ENCODE results near the gene ARHGAP42.

The ARHGAP42 gene

DNA sequence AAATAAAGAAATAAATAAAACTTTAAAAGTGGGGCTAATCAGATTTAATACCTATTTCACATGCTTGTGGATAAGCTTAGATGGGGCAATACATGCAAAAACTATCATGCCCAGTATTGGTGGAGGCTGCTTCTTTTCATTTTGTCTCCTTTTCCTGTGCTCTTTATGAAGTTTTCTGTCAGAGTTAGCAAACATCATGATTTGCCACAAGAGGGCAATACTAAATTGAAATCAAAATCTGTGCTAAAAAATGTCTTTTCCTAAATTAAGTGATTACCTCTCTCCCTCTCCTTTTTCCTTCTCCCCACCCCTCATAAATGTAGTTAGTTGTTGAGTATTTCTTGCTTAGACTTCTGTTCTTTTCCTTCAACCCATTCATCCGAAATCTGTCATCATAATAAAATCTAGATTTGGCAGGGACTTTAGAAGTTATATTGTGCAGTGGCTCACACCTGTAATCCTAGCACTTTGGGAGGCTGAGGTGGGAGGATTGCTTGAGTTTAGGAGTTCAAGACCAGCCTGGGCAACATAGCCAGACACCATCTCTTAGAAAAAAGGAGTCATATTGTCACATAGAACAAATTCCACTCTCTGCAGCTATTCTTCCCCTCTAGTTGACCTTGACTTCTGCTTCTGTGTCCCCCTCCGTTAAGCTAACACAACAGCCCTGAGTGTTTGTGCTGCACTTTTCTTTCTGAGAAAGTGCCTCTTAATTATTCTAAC is 4.7 kb upstream of the ARHGAP42 start:
- DNase-seq, result no peak

DNA sequence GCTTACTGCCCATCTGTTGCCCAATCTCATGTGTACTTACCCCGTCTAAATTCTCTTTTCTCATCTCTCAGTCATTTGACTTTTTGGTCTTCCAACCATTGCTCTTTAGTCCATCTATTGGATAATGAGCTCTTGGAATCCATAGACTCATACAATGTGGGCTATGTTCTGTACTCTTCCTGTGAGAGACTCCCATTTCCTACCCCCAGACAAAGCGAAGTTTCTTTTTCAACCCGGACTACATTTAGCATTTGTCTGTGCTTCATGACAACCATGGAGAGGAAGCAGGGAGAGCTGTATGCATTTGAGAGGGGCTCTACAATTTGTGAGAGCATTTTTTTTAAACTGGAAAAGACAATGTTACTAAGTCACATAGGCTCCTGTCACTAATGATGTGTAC is 4.0 kb upstream of the ARHGAP42 start:
- DNase-seq, result no peak

DNA sequence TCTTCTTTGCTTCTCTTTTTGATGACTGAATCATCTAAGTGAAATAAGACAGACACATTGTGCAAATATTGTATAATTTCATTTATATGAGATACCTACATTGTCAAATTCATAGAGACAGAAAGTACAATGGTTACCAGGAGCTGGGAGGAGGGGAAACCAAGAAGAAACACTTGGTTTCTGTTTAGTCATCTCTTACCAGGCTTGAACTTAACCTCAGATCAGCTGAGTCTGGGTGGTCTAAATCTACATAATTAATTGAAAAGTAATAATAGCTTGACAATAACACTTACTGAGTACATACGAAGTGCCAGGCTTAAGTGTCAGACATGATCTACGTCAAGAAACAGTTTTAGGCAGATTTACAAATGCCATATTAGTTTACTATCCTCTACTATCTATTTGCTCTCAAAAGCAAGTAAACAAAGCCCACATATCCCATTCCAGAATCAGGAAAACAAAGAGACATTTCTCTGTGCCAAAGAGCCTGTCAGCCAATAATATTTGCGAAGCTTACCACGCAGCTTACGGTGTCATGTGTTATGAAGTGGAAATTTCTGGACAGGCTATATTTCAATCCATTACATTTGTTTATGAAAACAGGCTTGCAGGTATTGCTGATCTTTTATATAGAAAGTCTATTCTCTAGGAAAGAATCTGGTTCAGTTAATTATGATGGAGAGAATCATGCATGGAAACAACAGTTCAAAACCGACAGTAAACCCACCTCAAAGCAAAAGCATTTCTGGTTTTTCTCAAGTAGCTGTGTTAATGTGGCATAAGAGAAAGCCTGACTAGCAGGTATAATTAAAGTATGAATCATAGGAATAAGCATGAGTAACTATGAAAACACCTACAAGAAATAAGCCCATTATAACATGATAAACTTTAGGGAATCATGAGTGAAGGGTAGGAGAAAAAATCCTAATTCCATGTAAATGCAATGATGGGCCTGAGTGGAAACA is 2.7 kb upstream of the ARHGAP42 start:
- no peak for DNase-seq

DNA sequence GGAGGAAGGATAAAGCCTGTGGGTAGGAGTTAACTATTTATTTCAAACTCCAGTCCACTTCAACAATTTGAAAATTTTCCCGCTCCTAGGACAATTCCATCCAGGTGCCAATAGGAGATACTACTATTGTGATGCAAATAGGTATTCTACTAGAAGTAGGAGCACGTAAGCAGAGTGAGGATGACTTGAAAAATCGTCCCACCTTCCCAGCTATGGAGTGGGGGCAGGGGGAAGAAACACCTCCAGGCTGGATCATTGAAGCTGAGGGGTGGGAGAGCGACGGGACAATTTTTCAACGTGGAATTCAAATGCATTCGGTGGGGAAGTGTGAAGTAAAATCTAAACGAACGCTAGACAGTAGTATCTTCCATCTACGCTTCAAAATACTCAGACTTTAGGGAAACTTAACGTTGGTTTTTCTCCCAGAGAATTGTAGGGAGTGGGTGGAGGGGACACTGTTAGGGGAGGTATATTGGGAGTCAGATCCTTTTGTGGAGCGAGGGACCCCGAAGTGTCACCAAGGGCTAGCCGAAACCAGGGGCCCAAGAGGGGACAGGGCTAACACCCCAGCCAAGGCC is 523 bp upstream of the ARHGAP42 start:
- no peak for DNase-seq

DNA sequence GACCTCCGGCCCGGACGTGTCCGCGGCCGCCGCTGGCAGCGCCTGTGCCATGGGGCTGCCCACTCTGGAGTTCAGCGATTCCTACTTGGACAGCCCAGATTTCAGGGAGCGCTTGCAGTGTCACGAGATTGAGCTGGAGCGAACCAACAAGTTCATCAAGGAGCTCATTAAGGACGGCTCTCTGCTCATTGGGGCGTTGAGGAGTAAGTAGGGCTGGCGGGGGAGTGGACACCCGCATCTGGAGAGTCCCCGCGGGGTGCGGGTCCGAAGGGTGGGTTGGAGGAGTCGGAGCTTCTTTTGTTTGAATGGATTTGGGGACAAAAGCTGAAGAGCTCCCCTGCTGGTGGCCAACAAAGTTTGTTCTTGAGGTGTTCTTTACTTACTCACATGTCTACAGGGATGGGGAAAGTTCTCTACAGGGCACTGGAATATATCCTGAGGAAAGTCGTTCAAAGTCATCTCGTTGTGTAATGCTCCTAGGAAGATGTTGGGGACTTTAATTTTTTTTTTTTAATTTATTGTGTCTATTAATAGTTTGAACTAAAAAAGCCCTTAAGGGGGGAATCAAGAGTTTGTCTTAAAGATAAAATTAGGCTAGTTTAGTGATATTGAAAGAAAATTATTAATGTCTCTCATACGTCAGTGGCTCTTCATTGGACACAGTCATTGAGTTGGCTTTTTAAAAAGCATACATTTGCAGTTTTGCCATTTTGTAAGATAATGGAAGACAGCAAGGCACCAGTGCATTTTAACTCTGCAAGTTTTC is 725 bp downstream of the ARHGAP42 start:
- DNase-seq, result no peak

DNA sequence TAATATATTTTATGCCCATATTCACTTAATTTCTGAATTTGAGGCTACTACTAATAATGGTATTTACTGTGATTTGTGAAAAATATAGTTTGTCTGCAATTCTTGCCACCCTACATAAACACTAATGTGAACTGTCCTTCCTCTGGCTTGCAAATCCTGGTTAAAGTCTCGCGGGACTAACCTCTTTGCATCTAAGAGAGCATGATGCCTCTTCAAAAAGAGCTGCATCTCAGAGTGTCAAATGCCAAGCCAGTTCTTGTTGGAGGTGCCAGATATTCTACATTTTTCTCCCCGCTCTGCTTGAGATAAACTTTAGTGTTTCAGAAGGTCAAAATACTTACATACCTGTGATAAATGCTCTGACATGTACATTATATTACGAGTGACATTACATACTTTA is 2.1 kb downstream of the ARHGAP42 start:
- DNase-seq, result no peak

DNA sequence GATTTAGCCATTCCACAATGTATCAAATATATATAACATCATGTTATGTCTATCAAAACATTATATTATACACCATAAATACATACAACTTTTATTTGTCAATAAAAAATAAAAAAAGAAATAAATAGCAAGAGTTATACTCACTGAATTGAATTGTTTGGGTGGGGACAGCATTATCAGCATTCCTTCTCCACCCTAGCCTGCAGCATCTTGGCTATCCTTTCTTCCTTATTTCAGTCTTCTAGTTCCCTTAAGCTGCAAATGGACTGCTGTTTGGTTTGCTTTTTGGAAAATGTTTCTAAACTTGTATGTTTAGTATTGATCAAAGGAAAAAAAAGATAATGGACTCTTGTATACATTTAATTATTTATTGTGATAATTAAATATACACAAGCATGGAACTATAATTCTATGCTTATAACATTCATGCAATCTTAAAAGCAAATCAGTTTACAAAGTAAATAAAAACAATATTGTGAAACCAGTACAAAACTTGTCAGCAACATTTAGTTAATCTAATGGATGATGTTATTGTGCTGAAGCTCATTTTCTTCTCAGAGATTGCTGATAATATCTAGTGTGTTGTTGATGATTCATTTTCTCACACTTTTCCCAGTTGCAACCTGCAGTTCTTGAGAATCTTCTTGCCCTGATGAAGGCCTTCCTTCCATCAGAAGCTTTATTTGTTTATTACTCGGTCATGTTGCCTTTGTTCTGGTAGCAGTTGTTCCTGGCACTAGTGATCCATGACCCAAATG is 5.0 kb downstream of the ARHGAP42 start:
- DNase-seq, result no peak

DNA sequence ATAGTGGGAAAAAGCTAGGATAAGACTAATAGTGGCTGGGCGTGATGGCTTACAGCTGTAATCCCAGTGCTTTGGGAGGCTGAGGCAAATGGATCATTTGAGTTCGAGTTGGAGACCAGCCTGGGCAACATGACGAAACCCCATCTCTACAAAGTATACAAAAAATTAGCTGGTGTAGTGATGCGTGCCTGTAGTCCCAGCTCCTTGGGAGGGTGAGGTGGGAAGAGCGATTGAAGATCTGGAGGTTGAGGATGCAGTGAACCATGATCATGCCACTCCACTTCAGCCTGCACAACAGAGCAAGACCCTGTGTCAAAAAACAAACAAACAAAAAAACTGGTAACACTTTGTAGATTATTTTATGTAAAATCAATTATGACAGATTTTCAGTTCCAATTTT is 8.8 kb downstream of the ARHGAP42 start:
- DNase-seq, result no peak

DNA sequence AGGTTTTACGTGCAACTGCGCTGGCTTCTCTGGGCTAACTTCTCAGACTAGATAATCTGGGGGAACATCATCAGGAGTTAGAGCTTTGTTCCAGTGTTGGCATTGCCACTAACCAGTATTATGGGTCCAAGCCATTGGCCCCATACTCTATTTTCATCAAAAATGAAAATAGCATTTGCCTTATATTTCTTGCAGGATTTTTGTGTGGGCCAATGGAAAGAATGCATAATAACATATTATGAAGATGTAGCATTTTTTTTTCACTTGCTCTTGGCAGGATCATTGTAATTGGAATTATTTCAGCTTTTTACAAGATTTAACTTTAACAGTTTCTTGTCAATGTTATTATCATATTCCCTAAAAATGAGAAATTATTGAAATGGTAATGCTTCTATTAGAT is 16.1 kb downstream of the ARHGAP42 start:
- DNase-seq, result no peak

DNA sequence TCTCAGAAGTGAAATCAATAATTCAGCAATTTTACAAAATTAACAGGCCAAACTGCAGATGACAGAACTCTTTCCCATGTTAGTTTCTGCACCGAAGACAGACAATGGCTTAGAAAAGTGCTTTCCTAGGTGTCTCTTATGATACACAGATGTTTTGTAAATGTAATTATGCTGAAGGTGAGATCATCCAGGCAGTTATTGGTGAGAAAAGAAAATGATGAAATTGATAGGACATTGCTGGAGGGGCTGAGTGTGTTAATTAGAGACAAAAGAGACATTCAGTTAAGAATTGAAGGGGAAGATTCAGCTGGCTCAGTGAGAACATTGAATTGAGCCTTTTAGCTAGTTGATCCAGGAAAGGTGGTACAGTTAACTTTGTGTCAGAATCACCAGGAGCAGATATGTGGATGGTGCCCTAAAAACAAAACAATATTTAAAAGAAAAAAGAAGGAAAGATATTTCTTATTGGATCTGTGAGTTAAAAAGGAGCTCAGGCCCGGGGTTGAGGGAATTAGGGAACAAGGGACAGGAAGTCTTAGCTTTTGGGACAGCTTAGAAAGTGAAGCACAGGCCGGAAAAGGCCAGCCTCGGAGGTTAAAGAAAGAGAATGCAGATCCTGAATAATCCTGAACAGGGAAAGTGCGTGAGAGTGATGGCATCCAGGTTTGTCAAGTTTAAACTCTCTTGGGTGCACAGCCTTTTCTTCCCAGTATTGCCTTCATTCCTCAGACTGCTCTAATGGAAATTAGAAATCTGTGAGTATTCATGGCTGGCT is 16.9 kb downstream of the ARHGAP42 start:
- no peak for DNase-seq

DNA sequence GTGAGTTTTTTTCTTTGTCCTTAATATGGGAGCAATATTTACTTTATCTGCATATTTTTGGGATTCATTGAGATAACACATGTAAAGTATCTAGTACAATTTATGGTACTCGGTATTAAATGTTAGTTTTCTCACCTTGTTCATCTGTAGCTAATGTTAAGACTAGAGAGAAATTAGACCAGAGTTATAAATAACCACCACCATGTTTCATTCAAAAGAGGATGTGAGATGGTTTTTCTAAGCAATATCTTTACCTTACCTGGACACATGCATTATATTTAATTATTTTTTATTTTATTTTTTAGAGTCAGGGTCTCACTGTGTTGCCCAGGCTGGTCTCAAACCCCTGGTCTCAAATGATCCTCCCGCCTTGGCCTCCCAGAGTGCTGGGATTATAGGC is 18.4 kb downstream of the ARHGAP42 start:
- no peak for DNase-seq

DNA sequence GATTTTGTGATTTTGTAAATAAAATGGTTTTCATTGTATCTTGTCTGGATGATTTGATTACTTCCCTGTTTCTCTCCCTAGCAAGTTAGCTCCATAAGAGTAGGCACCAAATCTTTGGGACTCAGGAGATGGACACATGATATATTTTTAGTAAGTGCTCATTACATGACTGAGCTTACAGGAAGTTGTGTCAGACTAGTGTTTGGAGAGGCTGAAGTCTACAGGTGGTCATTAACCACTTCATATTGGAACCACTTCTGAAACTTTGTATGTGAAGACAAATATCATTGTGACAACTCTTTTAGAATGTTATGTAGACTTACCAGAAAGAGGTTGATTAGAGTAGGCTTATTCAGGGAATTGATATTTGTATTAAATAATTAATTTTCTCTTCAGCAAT is 19.1 kb downstream of the ARHGAP42 start:
- DNase-seq, result no peak

DNA sequence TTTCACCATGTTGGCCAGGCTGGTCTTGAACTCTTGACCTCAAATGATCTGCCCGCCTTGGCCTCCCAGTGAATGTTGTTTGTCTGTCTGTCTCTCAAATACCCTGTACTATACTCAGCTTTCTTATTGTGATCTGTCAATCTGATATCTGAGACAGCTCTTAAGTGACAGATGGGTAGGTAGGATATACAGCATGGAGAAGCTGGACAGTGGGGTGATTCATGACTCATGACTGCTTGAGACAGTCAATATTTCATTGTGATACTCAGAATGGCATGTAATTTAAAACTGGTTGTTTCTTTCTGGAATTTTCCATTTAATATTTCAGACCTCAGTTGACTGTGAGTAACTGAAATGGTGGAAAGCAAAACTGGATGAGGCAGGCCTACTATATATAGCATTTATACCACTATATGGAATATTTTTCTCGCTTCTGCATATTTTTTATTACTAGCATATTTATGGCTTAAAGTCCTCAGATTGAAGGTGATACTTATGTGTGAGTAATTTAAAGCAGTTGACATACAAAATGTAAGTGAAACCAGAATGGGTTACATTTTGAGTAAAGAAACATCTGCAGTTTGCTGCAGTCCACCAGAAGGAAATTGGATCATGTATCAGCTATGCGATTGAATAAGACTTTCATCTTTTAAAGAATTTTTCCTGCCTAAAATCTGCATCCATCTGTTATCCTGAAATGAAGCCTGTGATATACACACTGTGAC is 22.3 kb downstream of the ARHGAP42 start:
- no peak for DNase-seq

DNA sequence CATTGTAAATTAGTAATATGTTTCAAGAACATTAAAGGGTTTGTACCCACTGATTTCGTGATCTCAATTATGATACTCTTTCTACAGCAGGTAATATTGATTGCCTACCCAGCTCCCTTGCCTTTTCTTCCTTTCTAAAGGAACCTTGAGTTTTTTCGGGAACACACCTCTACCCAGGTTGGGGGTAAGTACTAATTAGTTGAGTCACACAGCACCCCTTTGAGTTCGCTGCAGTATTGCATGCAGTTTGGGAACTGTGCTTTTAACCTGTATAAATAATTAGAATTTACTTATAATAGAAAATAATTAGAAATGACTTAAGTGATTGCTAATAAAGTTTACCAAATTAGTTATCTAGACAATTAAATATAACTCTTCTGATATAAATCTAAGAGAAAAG is 24.9 kb downstream of the ARHGAP42 start:
- DNase-seq, result no peak

DNA sequence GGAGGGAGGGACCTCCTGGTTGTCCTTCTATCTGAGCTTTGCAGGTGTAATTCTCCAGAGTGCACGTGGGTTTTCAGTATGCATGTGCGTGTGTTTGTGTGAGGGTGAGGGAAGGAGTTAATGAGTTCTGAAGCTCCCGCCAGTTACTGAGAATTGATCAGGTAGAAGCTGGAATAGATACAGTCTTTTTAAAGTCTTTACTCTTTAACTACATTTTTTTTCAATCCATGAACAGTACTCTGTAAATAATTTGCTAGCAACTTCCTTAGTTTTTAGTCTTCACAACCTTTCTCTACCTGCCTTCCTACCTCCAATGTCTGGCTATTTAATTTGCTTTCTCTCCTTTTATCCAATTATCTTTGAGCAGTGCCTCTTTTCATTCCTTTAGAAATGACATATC is 25.5 kb downstream of the ARHGAP42 start:
- DNase-seq, result no peak

DNA sequence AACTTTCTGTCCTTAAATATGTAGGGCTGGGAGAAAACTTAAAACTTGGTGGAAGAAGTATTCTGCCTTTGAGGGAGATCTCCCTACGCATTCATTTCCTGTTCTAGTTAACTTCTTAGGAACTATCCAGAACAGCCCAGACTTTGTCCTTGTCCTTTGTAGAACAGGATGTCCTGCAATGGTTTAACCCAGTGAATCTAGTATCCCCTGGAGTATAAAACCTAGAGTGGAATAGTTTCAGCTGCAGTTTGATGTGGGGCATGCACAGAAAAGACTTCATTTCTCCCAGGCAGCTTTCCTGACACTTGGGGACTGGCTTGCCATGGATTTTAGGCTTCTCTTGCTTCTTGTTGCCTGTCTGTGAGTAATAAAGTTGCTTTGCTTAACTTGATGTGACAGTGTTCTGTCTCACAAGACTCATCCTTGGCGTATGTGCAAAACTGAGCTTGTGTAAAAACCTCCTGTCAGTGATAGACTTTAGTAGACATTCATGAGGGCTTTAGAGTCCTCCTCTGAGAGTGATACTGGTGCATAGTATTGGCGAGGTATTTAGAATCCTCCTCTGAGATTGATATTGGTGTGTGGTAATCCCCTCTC is 28.2 kb downstream of the ARHGAP42 start:
- DNase-seq, result no peak

DNA sequence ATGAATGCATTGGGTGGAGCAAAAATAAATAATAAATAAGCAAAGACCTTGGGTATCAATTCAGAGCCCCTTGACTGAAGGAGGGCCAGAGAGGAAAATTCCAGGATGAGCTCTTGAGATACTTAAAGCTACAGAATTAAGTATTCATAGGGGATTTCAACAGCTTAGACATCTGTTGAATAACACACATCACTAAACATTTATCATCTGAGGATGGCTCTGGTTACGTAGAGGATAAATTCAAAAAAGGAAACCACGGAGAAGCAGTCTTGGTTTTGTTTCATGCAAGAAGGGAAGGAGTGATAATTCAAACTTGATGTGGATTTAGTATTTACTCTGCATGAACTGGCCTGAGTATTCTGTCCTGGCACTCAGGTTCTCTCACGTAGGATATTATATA is 29.8 kb downstream of the ARHGAP42 start:
- DNase-seq, result no peak

DNA sequence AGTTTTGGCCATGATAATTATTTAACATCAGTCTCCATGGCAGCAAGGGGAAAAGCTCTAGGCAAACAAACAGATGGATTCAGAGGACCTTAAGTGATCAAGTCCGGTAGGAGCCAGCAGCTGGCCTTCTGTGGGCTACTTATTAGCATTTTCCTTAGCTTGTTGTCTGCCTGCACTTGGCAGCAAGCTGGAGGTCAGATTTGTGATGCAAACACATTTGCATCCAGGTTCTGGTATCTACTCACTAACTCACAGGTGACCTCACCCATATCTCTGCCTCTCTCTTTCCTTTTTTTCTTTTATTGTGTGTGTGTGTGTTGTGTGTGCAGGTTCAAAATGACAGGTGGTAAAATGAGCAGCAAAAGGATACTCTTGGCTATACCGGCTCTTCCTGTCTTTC is 32.3 kb downstream of the ARHGAP42 start:
- no peak for DNase-seq

DNA sequence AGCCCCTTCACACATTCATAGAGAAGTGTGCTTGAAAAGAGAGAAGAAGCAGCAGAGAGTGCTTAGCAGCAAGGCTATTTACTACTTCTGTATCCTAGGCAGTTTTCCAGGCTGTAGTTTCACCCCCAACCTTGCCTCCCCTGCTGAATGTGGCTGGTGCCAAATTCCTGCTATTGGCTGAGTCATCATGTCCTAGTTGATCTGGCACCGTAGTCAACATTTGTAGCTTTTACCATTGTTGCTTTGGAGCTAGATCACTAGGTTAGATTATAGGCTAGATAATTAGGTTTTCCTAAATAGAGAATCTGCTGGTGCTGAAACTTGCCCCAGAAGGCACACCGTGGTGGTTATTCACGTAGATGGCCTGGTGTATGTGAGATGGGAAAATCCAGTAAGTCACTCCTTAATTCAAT is 32.7 kb downstream of the ARHGAP42 start:
- no peak for DNase-seq

DNA sequence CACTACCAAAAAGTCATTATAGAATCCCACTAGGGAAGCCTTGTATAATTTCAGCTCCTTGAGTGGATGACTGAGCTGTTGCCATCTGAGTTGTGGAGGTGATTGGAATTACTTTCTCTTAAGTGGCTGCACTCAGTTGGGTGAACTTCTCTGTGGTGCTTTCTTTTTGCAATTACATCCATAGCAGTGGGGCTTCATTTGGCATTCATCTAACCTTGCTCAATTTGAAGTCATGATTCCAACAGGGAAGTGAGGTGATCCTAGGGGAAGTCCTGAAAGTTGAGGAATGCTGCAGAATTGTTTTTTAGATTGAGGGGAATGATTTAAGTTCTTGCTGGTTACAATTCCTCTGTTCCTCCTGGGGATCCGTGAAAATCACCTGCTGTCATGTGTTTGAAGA is 39.6 kb downstream of the ARHGAP42 start:
- DNase-seq, result no peak
